ENCODE results near the gene BRAF. TPM values are rescaled to one million over a fixed set of nuclear protein-coding genes. Genes with fewer than 3 reads are reported as not detected.
"Not testable (repeated sequence)": the region's sequence is repeated elsewhere in the genome, so short reads cannot be mapped to it uniquely, and the experiment has no call there.

BRAF gene
- total RNA-seq, 4 donors from 2014 or later = 35.7 to 60.0 (median 40.7) TPM

DNA sequence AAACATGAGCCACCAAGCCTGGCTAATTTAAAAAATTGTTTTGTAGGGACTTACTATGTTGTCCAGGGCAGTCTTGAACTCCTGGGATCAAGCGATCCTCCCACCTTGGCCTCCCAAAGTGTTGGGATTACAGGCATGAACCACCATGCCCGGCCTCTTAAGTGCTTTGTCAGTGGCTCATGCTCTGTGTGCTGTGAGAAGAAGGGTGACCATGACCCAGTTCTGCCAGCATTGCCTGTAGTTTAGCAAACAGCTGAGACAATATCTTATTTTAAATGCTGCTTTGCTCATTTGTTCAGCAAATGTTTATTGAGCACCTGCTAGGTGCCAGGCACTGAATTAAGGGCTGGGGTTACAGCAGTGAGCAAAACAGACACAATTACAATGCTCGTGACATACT is 243.0 kb downstream of the BRAF start:
- no peak for DNase-seq (ENCODE audit: low spot score)
- no peak for ATAC-seq (ENCODE audit: low FRiP score)
- TF ChIP-seq CTCF (IDR thresholded peaks at IDR 0.05) = no peak

- ATAC-seq (ENCODE audit: low FRiP score) = no peak
- no peak for TF ChIP-seq CTCF (IDR thresholded peaks at IDR 0.05)
- no peak for DNase-seq (ENCODE audit: low spot score)
These were observed 243.8 kb downstream of the BRAF start for GRCh38 chr7:140680886-140681285.

DNA sequence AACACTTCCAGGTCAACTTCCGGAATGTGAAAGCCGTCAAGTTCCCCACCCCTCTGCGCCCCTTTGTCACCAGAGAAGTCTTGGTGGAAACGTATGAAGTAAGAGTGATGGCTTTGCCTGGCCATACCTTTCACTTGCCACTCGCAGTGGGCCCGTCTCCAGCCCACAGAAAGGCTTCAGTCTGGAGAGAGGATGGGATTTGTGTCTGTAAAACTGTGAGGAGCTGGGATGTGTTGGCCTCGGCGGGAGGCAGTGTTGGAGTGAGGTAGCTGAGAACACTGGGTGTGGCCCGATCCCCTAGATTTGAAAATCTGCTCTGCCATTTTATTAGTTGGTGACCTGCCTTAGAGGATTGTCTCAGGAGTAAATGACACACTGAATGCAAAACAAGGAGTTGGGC is 245.5 kb downstream of the BRAF start:
- TF ChIP-seq CTCF (IDR thresholded peaks at IDR 0.05) = no peak
- no peak for DNase-seq (ENCODE audit: low spot score)

DNA sequence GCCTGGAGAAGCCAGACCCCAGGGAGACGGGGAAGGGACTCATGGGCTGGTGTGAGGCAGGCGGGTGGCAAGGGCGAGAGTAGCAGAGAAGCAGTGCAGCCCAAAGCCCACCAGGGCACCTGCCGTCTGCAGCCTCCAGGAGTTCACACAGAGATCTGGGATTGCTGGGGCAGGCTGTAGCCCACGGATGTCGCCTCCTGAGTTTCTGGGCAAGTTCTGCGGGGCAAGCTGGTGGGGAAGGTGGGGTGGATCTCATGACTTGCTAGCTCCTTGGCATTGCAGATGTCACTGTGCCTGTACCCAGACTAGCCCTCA is 246.0 kb downstream of the BRAF start:
- no peak for DNase-seq (ENCODE audit: low spot score)
- no peak for TF ChIP-seq CTCF (IDR thresholded peaks at IDR 0.05)
- ATAC-seq (ENCODE audit: low FRiP score) = no peak

More for the DNA sequence above, 245.5 kb downstream of the BRAF start:
- ATAC-seq (ENCODE audit: low FRiP score) = no peak

DNA sequence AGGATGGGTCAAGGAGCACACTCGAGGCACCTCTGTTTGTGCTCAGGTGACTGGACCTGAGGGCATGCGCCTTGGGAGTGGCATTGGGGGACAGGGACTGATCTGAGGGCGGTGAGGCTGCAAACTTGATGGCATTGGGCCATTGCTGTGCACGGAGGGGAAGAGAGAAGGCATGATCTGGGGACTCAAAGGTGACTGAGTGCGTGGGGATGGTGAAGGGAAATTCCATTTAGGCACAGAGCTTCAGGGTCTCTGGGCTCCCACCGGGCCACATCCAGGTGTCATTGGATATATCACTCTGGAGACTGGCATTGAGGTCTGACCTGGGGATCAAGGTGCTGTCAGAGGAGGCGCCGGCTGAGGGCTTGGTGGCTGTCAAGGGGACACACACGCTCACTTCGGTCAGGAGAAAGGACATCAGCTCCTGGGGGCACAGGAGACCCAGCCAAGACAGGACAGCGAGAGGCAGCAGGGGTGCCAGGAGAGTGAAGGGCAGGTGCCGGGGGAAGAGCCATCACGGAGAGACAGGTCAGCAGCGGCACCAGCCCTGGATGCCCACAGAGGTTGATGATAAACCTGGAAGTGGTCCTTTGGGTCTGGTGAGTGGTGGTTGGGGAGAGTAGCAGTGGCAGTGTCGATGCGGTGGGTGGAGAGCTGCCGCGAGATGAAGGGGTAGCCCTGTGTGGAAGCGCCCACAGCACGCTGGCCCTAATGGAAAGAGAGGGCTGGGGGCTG is 246.5 kb downstream of the BRAF start:
- DNase-seq (ENCODE audit: low spot score) = no peak

DNA sequence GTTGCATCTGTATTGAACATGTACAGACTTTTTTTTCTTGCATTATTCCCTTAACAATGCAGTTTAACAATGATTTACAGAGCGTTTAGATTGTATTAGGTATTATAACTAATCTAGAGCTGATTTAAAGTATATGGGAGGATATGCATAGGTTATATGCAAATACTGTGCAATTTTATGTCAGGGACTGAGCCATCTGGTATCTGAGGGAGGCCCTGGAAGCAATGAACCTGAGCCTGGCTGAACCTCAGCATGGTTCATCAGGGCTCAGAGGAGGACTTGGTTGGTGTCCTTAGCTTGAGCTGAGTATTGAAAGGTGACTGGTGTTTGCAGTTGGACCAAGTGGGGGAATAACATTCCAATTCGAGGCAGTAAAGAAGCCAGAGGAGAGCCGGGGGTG is 247.2 kb downstream of the BRAF start:
- ATAC-seq (ENCODE audit: low FRiP score) = no peak
- DNase-seq (ENCODE audit: low spot score) = no peak
- TF ChIP-seq CTCF (IDR thresholded peaks at IDR 0.05) = no peak

More for the DNA sequence above, 246.5 kb downstream of the BRAF start:
- ATAC-seq (ENCODE audit: low FRiP score) = no peak
- no peak for TF ChIP-seq CTCF (IDR thresholded peaks at IDR 0.05)

- DNase-seq (ENCODE audit: low spot score); ATAC-seq (ENCODE audit: low FRiP score): not testable (repeated sequence)
These were observed 247.8 kb downstream of the BRAF start for GRCh38 chr7:140676956-140677355.
